ENCODE data around the gene MKS1. TPM values are rescaled to one million over a fixed set of nuclear protein-coding genes. Genes with fewer than 3 reads are reported as not detected.

Gene MKS1
- total and polyA plus RNA-seq, 2 experiments from 2014 or later: 14.0 to 17.4 TPM

DNA sequence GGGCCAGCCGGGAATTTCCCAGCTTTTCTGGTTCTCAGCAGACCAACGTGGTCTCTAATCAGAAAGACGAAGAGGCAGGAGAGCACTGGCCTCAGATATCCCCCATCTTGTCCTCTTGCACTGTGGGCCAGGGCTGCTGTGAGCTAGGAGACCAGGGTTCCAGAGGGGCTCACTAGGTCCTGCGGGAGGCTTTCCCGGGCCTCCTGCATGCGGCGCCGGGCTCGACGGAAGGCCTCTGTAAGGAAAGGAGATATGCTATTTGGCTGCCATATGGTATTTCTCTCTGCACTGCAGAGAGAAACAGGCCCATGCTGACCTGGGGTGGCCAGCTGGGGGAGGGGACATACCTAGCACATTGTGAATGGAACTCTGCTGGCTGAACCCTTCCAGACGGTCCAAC, 13.1 kb downstream of the MKS1 start:
- no peak for TF ChIP-seq POLR2AphosphoS5 (IDR thresholded peaks at IDR 0.05; ENCODE audit: low read depth)
- no peak for TF ChIP-seq EZH2 (IDR thresholded peaks at IDR 0.05; ENCODE audit: low read depth, unreplicated experiment)
- no peak for TF ChIP-seq EZH2phosphoT487 (IDR thresholded peaks at IDR 0.05; ENCODE audit: unreplicated experiment)
- TF ChIP-seq, protein P1, sequence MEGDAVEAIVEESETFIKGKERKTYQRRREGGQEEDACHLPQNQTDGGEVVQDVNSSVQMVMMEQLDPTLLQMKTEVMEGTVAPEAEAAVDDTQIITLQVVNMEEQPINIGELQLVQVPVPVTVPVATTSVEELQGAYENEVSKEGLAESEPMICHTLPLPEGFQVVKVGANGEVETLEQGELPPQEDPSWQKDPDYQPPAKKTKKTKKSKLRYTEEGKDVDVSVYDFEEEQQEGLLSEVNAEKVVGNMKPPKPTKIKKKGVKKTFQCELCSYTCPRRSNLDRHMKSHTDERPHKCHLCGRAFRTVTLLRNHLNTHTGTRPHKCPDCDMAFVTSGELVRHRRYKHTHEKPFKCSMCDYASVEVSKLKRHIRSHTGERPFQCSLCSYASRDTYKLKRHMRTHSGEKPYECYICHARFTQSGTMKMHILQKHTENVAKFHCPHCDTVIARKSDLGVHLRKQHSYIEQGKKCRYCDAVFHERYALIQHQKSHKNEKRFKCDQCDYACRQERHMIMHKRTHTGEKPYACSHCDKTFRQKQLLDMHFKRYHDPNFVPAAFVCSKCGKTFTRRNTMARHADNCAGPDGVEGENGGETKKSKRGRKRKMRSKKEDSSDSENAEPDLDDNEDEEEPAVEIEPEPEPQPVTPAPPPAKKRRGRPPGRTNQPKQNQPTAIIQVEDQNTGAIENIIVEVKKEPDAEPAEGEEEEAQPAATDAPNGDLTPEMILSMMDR (conservative IDR thresholded peaks at IDR 0.05; ENCODE audit: low read depth in 2 of 2): no peak
- TF ChIP-seq, protein P2, sequence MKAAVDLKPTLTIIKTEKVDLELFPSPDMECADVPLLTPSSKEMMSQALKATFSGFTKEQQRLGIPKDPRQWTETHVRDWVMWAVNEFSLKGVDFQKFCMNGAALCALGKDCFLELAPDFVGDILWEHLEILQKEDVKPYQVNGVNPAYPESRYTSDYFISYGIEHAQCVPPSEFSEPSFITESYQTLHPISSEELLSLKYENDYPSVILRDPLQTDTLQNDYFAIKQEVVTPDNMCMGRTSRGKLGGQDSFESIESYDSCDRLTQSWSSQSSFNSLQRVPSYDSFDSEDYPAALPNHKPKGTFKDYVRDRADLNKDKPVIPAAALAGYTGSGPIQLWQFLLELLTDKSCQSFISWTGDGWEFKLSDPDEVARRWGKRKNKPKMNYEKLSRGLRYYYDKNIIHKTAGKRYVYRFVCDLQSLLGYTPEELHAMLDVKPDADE (IDR thresholded peaks at IDR 0.05): no peak
- TF ChIP-seq STAT1 (IDR thresholded peaks at IDR 0.05; ENCODE audit: unreplicated experiment): no peak
- TF ChIP-seq, protein P3, sequence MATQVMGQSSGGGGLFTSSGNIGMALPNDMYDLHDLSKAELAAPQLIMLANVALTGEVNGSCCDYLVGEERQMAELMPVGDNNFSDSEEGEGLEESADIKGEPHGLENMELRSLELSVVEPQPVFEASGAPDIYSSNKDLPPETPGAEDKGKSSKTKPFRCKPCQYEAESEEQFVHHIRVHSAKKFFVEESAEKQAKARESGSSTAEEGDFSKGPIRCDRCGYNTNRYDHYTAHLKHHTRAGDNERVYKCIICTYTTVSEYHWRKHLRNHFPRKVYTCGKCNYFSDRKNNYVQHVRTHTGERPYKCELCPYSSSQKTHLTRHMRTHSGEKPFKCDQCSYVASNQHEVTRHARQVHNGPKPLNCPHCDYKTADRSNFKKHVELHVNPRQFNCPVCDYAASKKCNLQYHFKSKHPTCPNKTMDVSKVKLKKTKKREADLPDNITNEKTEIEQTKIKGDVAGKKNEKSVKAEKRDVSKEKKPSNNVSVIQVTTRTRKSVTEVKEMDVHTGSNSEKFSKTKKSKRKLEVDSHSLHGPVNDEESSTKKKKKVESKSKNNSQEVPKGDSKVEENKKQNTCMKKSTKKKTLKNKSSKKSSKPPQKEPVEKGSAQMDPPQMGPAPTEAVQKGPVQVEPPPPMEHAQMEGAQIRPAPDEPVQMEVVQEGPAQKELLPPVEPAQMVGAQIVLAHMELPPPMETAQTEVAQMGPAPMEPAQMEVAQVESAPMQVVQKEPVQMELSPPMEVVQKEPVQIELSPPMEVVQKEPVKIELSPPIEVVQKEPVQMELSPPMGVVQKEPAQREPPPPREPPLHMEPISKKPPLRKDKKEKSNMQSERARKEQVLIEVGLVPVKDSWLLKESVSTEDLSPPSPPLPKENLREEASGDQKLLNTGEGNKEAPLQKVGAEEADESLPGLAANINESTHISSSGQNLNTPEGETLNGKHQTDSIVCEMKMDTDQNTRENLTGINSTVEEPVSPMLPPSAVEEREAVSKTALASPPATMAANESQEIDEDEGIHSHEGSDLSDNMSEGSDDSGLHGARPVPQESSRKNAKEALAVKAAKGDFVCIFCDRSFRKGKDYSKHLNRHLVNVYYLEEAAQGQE (IDR thresholded peaks at IDR 0.05; ENCODE audit: unreplicated experiment): no peak
- TF ChIP-seq, protein P4, sequence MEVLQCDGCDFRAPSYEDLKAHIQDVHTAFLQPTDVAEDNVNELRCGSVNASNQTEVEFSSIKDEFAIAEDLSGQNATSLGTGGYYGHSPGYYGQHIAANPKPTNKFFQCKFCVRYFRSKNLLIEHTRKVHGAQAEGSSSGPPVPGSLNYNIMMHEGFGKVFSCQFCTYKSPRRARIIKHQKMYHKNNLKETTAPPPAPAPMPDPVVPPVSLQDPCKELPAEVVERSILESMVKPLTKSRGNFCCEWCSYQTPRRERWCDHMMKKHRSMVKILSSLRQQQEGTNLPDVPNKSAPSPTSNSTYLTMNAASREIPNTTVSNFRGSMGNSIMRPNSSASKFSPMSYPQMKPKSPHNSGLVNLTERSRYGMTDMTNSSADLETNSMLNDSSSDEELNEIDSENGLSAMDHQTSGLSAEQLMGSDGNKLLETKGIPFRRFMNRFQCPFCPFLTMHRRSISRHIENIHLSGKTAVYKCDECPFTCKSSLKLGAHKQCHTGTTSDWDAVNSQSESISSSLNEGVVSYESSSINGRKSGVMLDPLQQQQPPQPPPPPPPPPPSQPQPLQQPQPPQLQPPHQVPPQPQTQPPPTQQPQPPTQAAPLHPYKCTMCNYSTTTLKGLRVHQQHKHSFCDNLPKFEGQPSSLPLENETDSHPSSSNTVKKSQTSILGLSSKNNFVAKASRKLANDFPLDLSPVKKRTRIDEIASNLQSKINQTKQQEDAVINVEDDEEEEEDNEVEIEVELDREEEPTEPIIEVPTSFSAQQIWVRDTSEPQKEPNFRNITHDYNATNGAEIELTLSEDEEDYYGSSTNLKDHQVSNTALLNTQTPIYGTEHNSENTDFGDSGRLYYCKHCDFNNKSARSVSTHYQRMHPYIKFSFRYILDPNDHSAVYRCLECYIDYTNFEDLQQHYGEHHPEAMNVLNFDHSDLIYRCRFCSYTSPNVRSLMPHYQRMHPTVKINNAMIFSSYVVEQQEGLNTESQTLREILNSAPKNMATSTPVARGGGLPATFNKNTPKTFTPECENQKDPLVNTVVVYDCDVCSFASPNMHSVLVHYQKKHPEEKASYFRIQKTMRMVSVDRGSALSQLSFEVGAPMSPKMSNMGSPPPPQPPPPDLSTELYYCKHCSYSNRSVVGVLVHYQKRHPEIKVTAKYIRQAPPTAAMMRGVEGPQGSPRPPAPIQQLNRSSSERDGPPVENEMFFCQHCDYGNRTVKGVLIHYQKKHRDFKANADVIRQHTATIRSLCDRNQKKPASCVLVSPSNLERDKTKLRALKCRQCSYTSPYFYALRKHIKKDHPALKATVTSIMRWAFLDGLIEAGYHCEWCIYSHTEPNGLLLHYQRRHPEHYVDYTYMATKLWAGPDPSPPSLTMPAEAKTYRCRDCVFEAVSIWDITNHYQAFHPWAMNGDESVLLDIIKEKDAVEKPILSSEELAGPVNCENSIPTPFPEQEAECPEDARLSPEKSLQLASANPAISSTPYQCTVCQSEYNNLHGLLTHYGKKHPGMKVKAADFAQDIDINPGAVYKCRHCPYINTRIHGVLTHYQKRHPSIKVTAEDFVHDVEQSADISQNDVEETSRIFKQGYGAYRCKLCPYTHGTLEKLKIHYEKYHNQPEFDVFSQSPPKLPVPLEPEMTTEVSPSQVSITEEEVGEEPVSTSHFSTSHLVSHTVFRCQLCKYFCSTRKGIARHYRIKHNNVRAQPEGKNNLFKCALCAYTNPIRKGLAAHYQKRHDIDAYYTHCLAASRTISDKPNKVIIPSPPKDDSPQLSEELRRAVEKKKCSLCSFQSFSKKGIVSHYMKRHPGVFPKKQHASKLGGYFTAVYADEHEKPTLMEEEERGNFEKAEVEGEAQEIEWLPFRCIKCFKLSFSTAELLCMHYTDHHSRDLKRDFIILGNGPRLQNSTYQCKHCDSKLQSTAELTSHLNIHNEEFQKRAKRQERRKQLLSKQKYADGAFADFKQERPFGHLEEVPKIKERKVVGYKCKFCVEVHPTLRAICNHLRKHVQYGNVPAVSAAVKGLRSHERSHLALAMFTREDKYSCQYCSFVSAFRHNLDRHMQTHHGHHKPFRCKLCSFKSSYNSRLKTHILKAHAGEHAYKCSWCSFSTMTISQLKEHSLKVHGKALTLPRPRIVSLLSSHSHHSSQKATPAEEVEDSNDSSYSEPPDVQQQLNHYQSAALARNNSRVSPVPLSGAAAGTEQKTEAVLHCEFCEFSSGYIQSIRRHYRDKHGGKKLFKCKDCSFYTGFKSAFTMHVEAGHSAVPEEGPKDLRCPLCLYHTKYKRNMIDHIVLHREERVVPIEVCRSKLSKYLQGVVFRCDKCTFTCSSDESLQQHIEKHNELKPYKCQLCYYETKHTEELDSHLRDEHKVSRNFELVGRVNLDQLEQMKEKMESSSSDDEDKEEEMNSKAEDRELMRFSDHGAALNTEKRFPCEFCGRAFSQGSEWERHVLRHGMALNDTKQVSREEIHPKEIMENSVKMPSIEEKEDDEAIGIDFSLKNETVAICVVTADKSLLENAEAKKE (CRISPR knock-in tag; IDR thresholded peaks at IDR 0.05): no peak
- TF ChIP-seq JUNB (IDR thresholded peaks at IDR 0.05; ENCODE audit: unreplicated experiment): no peak
- TF ChIP-seq CREB1 (CRISPR knock-in tag; IDR thresholded peaks at IDR 0.05; ENCODE audit: low read depth): no peak
- no peak for TF ChIP-seq NANOG (IDR thresholded peaks at IDR 0.05; ENCODE audit: borderline replicate concordance)
- TF ChIP-seq ZNF114 (CRISPR knock-in tag; IDR thresholded peaks at IDR 0.05): no peak
- TF ChIP-seq ZNF331 (CRISPR knock-in tag; IDR thresholded peaks at IDR 0.05; ENCODE audit: low read depth): no peak
- H3K4me2 ChIP-seq: no peak overlapping the region
- no peaks in the 10 kb centered on the region for H3K4me1 ChIP-seq (ENCODE audit: insufficient read depth)
- ATAC-seq: no peak
- H3K27me3 ChIP-seq (ENCODE audit: insufficient read depth): no peaks in the 10 kb centered on the region
- no peaks in the 10 kb centered on the region for H3K36me3 ChIP-seq (ENCODE audit: insufficient read depth)
- no peaks in the 10 kb centered on the region for H3F3A ChIP-seq (replicated peaks; ENCODE audit: low read depth)
- Mint-ChIP-seq H3K27me3 (ENCODE audit: insufficient read depth, low read depth, poor library complexity) (peaks cover 4% of the 10 kb centered on the region), H3K4me3 (no peak overlapping the region), H3K9me3 (no peaks in the 10 kb centered on the region), H3K27ac (no peak overlapping the region), H3K4me1 (no peaks in the 10 kb centered on the region), H3K36me3 (ENCODE audit: low read depth) (peaks cover 14% of the 10 kb centered on the region)
- H3K79me2 ChIP-seq (replicated peaks; ENCODE audit: insufficient read depth): no peaks in the 10 kb centered on the region
- DNase-seq (ENCODE audit: low spot score): no peak
- H3K27ac ChIP-seq (ENCODE audit: low read depth): no peak overlapping the region
- no peak overlapping the region for H3K4me3 ChIP-seq
- H2AFZ ChIP-seq: no peak overlapping the region
- no peaks in the 10 kb centered on the region; the same call in 1 of the 2 replicates for H4K20me1 ChIP-seq (replicated peaks; ENCODE audit: insufficient read depth)
- H3K9me2 ChIP-seq (ENCODE audit: insufficient read depth): no peaks in the 10 kb centered on the region

All from GM23338 (cell line).